Left renal cortex interstitium (tissue), 4 donors: Measurements from ENCODE around the gene SLC23A2. TPM values are rescaled to one million over a fixed set of nuclear protein-coding genes. Genes with fewer than 3 reads are reported as not detected.
"Not testable (repeated sequence)": the region's sequence is repeated elsewhere in the genome, so short reads cannot be mapped to it uniquely, and the experiment has no call there.

ENCODE experiments used
- DNase-seq, 4 donors: peaks; one replicate each; pipeline ENCODE4 v3.0.0-alpha.2; 2013; ENCODE audit warnings: low read depth in 4 of 4, low spot score in 2 of 4, missing footprints in 1 of 4
- polyA plus RNA-seq, 4 donors: library from polyadenylated mRNA; unstranded; fragments of 120-200 nt; gene quantifications; one replicate each; pipeline ENCODE4 v1.2.1, GENCODE V29; 2013; ENCODE audit not compliant: insufficient read length in 4 of 4

The SLC23A2 gene
- polyA plus RNA-seq, 4 donors: 20.0 to 25.3 (median 22.8) TPM

- DNase-seq: no peak
Observed at GRCh38 chr20:5013682-5014447, 12.6 kb upstream of the SLC23A2 start.

GRCh38 chr20:5008759-5009158 lies 7.4 kb upstream of the SLC23A2 start:
- DNase-seq: no peak

GRCh38 chr20:5005326-5005725 lies 4.0 kb upstream of the SLC23A2 start:
- DNase-seq: no peak

- not testable (repeated sequence) for DNase-seq
Observed at GRCh38 chr20:5004825-5005224, 3.5 kb upstream of the SLC23A2 start.

GRCh38 chr20:5003626-5004025 lies 2.3 kb upstream of the SLC23A2 start:
- DNase-seq: no peak

GRCh38 chr20:5002077-5002413 lies 735 bp upstream of the SLC23A2 start:
- no peak for DNase-seq

- no peak for DNase-seq
Observed at GRCh38 chr20:5000263-5001173, 792 bp downstream of the SLC23A2 start.

- no peak for DNase-seq
Observed at GRCh38 chr20:4999788-5000187, 1.5 kb downstream of the SLC23A2 start.

GRCh38 chr20:4998160-4998651 lies 3.1 kb downstream of the SLC23A2 start:
- DNase-seq: no peak

- DNase-seq: no peak
Observed at GRCh38 chr20:4997222-4997621, 4.1 kb downstream of the SLC23A2 start.

- DNase-seq: no peak
Observed at GRCh38 chr20:4989570-4989969, 11.7 kb downstream of the SLC23A2 start.

GRCh38 chr20:4987130-4987529 lies 14.2 kb downstream of the SLC23A2 start:
- DNase-seq: no peak

- DNase-seq: no peak
Observed at GRCh38 chr20:4985658-4986057, 15.7 kb downstream of the SLC23A2 start.

- no peak for DNase-seq
Observed at GRCh38 chr20:4982281-4982680, 19.0 kb downstream of the SLC23A2 start.

- no peak for DNase-seq
Observed at GRCh38 chr20:4979841-4980410, 21.4 kb downstream of the SLC23A2 start.

- no peak for DNase-seq
Observed at GRCh38 chr20:4978050-4978918, 23.0 kb downstream of the SLC23A2 start.

GRCh38 chr20:4976014-4976413 lies 25.3 kb downstream of the SLC23A2 start:
- not testable (repeated sequence) for DNase-seq

GRCh38 chr20:4973330-4974097 lies 27.8 kb downstream of the SLC23A2 start:
- no peak for DNase-seq

- no peak for DNase-seq
Observed at GRCh38 chr20:4972506-4973251, 28.6 kb downstream of the SLC23A2 start.
